Right lobe of liver (tissue), 4 donors: ENCODE results near the gene GLS2.

Experiments
- POLR2A ChIP-seq: fragments of 450-650 bp; IDR thresholded peaks from one replicate; pipeline ENCODE4 v1.6.1; 2017; ENCODE audit warnings: antibody characterized with exemption, mild to moderate bottlenecking
- TF ChIP-seq, protein P1 (sequence below), 4 donors: fragments of 200-600 bp in 3 of 4; fragments of 450-650 bp in 1 of 4; IDR thresholded peaks; one replicate each; pipeline versions ENCODE4 v1.5.1 to v1.8.0; 2016 to 2022; ENCODE audit warnings: antibody characterized with exemption in 4 of 4, mild to moderate bottlenecking in 2 of 4
- donor health status: DM: no; HTN: no; CAD: no.
- donor health status: DM: no; HTN: no; CAD: no.
- donor health status: DM: no; HTN: yes; CAD: no.

DNA sequence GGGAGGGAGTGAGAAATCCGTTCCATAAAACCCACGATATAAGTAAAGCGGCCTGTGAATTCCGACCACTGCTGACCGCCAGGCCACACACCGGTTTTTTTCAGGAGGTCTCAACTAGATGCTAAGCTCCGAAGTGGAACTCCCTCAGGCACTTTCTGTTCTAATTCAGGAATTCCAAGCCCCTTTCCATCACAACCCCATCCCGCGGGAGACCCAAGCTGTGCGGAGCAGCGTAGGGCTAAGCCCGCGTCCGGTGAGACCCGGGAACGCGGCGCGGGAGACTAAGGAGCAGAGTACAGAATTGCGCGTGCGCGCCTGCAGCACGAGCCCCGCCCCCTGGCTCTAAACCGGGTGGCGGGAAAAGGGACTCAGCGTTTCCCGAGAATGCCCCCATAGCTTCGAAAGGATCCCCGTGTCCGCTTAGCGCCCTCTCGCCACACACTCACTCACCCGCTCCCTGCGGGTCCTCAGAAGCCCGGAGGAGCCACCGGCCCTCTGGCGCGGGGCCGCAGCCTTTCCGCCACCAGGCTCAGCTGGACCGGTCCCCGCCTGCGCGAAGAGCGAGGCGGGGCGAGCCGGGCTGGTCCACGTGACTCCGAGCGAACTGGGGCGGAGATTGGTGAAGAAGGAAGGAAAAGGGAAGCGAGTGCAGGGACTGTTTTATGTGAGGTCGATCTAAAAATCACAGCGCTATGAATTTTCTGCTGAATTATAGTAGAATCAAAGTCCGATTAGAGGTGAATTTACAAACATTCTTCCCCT is 38.9 kb downstream of the GLS2 start, which contains the start of gene TIMELESS:
- TF ChIP-seq POLR2A: peak; percentile 75
- TF ChIP-seq, protein P1, sequence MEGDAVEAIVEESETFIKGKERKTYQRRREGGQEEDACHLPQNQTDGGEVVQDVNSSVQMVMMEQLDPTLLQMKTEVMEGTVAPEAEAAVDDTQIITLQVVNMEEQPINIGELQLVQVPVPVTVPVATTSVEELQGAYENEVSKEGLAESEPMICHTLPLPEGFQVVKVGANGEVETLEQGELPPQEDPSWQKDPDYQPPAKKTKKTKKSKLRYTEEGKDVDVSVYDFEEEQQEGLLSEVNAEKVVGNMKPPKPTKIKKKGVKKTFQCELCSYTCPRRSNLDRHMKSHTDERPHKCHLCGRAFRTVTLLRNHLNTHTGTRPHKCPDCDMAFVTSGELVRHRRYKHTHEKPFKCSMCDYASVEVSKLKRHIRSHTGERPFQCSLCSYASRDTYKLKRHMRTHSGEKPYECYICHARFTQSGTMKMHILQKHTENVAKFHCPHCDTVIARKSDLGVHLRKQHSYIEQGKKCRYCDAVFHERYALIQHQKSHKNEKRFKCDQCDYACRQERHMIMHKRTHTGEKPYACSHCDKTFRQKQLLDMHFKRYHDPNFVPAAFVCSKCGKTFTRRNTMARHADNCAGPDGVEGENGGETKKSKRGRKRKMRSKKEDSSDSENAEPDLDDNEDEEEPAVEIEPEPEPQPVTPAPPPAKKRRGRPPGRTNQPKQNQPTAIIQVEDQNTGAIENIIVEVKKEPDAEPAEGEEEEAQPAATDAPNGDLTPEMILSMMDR (IDR thresholded peaks at IDR 0.05): no peak
